Activated naive CD4-positive, alpha-beta T cell treated with anti-CD3 and anti-CD28 coated beads, Interleukin-2, amount 50 U/mL, for 72 hours (primary cell): Measurements from ENCODE around the gene PRDM10. TPM values are rescaled to one million over a fixed set of nuclear protein-coding genes. Genes with fewer than 3 reads are reported as not detected.
"Not testable (repeated sequence)": the region's sequence is repeated elsewhere in the genome, so short reads cannot be mapped to it uniquely, and the experiment has no call there.

Source experiments
- ATAC-seq, 2 donors: fragments of 150-1000 bp; cut with Tn5 transposase; 2 replicates each; pipeline ENCODE4 v1.10.0; 2021; ENCODE audit warnings: mild to moderate bottlenecking in 2 of 2, moderate library complexity in 2 of 2
- DNase-seq, 2 donors: peaks; one replicate each; pipeline ENCODE4 v3.0.0; 2021 to 2022; ENCODE audit warnings: low spot score in 2 of 2
- H3K27ac Mint-ChIP-seq, 2 donors: one replicate each; pipeline ENCODE4 v1.8.0; 2022; ENCODE audit warnings: mild to moderate bottlenecking in 2 of 2, mixed read lengths in 2 of 2
- H3K36me3 Mint-ChIP-seq, 2 donors: one replicate each; pipeline ENCODE4 v1.8.0; 2022; ENCODE audit warnings: mixed read lengths in 2 of 2
- H3K9me3 Mint-ChIP-seq, 2 donors: one replicate each; pipeline ENCODE4 v1.8.0; 2022; ENCODE audit warnings: mixed read lengths in 2 of 2
- total RNA-seq, 2 donors: library from RNA; stranded (reverse); gene quantifications; one replicate each; pipeline ENCODE4 v1.2.3, GENCODE V29; 2022

The PRDM10 gene
- total RNA-seq, 2 donors from 2014 or later = 13.0 to 28.1 TPM

DNA sequence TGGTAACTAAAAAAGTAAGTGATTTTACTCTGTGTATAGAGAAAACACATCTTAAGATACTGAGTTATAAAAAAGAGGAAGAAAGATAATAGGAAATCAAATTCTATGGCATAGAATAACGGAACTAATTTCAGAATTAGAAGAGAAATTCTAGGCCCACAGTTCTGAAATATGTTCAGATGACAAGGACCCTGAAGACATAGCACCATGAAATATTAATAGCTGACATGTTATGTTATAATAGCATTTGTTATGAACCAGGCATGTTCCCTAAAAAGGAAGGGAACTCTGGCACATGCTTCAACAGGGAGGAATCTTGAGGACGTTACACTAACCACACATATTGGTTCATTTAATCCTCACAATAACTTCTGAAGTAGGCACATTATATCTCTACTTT lies 32.7 kb downstream of the PRDM10 start:
- no peak for ATAC-seq
- no peak for DNase-seq
- H3K9me3 Mint-ChIP-seq = no peaks in the 10 kb centered on the region
- H3K27ac Mint-ChIP-seq = no peak overlapping the region
- no peaks in the 10 kb centered on the region for H3K36me3 Mint-ChIP-seq

DNA sequence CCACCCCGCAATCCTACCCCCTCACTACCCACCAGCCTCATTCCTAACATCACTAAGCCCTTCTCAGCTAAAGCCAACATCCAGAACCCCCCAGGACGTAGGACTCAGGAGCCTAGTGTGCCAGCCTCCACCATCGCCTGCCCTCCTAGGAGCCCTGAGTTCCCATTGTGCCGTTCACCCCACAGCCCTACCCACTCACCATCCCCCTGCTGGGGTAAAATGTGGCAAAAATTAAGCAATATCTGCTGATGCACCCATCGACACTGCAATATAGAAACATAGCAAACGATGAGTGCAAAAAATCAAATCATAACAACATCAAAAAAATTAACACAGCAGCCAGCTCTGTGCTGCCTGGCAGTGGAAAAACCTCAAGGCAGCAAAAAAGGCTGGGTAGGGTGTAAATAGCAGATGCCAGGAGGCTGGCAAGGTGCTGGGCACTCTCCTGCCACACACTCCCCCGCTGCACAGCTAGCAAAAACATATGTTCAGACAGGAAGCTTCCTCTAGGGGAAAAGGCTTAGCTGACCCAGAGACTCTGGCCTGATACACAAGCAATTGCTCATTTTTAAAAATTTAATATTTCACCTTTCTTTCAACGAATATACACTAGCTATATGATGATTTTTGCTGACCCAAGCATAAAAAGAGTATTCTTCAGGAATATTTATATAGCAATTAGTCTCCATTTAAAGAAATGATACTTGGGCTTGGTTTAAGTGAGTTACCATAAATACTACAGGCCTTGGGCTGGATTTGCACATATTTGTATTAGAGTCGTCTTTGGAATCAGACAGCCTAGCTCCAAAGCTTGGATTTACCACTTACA lies 33.8 kb downstream of the PRDM10 start:
- DNase-seq (no peak), ATAC-seq (no peak)
- H3K36me3 Mint-ChIP-seq = no peaks in the 10 kb centered on the region
- peak overlapping the region in 1 of 2 donors; percentile 33 for H3K27ac Mint-ChIP-seq
- H3K9me3 Mint-ChIP-seq = no peaks in the 10 kb centered on the region

- DNase-seq (no peak), ATAC-seq (no peak)
- H3K36me3 Mint-ChIP-seq = no peaks in the 10 kb centered on the region
- H3K9me3 Mint-ChIP-seq = no peaks in the 10 kb centered on the region
- no peak overlapping the region for H3K27ac Mint-ChIP-seq
These were observed 34.6 kb downstream of the PRDM10 start for GRCh38 chr11:129967996-129968395.

DNA sequence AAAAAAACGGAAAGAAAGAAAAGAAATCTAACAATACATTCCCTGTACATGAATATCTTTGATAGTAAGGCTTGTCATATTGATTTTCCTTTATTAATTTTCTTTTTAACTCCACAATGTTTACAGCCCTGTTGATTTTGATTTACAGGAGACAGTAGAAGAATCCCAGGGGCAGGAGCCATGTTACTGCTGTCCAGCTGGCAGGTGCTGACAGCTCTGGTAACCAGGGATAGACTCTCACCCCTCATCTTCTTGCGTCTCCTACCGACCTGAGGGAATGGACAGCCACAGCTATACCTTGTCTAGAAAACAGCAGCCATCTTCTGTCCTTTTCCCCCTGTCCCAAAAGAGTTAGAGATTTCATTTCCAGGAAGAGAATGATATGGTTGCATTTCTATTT lies 37.4 kb downstream of the PRDM10 start:
- no peak overlapping the region for H3K27ac Mint-ChIP-seq
- DNase-seq = no peak
- H3K9me3 Mint-ChIP-seq = no peaks in the 10 kb centered on the region
- ATAC-seq = no peak
- no peaks in the 10 kb centered on the region for H3K36me3 Mint-ChIP-seq

- H3K9me3 Mint-ChIP-seq = no peaks in the 10 kb centered on the region
- peak; percentile 92 to 99 for ATAC-seq
- no peak for DNase-seq
- H3K36me3 Mint-ChIP-seq = peaks cover 0 to 12% of the 10 kb centered on the region in 2 donors
- no peak overlapping the region for H3K27ac Mint-ChIP-seq
These were observed 42.1 kb downstream of the PRDM10 start for GRCh38 chr11:129960216-129961214.

- no peak for ATAC-seq
- Mint-ChIP-seq H3K9me3 (no peaks in the 10 kb centered on the region), H3K36me3 (peaks cover 0 to 13% of the 10 kb centered on the region in 2 donors), H3K27ac (no peak overlapping the region)
- DNase-seq = no peak
These were observed 42.9 kb downstream of the PRDM10 start for GRCh38 chr11:129959687-129960086.

DNA sequence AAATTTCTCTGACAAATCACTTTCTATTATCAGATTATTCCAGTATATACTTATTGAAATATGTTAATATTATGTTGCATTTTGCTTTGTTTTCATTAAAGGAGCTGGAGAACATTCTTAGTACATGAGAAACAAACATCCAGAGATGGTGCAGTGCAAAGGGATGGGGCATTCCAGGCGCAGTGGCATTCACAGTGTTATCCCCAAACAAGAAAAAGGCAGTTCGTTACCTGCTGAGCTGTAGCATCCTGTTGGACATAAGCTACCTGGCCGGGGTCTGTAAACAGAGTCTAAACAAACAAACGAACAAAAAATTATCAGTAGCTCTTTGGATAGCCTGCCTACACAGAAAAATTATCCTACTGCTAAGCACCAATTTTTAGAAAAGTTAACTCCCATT lies 47.4 kb downstream of the PRDM10 start:
- H3K27ac Mint-ChIP-seq = no peak overlapping the region
- peaks cover 0 to 13% of the 10 kb centered on the region in 2 donors for H3K36me3 Mint-ChIP-seq
- no peaks in the 10 kb centered on the region for H3K9me3 Mint-ChIP-seq
- DNase-seq (no peak), ATAC-seq (no peak)

DNA sequence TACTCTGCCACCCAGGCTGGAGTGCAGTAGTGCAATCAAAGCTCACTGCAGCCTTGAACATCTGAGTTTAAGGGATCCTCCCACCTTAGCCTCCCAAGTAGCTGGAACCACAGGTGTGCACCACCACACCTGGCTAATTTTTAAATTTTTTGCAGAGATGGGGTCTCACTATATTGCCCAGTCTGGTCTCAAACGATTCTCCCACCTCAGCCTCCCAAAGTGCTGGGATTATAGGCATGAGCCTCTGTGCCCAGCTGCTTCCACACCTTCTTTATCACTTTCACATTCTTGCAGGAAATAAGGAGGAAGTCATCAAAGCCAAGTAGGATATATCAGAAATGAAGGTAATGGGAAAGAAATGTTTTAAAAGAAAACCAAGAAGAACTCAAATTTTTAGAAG lies 47.9 kb downstream of the PRDM10 start:
- not testable (repeated sequence) for H3K27ac Mint-ChIP-seq, ATAC-seq, H3K9me3 Mint-ChIP-seq, DNase-seq
- H3K36me3 Mint-ChIP-seq = peaks cover 0 to 13% of the 10 kb centered on the region in 2 donors

GRCh38 chr11:129951866-129952262 lies 50.8 kb downstream of the PRDM10 start:
- Mint-ChIP-seq H3K36me3 (peaks cover 0 to 7% of the 10 kb centered on the region in 2 donors), H3K27ac (no peak overlapping the region), H3K9me3 (no peaks in the 10 kb centered on the region)
- DNase-seq = no peak
- ATAC-seq = peak in 1 of 2 donors; percentile 55

DNA sequence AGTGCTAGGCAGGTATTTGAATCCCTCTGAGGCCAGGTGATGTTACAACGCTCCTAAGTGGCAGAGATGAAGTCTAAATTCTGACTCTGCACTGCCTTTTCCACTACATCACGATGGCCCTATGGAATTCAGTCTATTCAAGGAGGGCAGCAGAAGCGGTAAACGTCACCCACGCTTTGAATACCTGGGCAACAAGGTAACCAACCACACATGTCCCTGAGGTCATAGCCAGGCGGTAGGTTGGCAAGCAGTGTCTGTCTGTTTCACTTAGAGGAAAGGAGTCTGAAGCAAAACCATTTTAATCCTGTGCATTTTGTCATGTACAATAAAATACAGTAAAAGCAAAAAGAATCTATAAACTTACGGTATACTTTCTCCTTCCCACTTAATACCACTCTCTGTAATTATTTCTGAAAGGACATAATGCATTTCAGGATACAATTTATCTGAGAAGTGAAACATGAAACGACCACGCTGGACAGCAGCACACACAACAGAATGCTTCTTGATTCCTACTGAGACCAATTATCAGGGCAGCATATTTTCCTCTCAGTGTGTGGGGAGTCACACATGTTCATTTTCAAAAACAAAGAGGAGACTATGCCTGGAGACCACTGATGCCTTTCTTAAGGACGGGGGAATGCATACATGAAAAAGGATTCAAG lies 51.3 kb downstream of the PRDM10 start:
- H3K27ac Mint-ChIP-seq = no peak overlapping the region
- ATAC-seq (no peak), DNase-seq (no peak)
- no peaks in the 10 kb centered on the region for H3K9me3 Mint-ChIP-seq
- peaks cover 0 to 7% of the 10 kb centered on the region in 2 donors for H3K36me3 Mint-ChIP-seq

DNA sequence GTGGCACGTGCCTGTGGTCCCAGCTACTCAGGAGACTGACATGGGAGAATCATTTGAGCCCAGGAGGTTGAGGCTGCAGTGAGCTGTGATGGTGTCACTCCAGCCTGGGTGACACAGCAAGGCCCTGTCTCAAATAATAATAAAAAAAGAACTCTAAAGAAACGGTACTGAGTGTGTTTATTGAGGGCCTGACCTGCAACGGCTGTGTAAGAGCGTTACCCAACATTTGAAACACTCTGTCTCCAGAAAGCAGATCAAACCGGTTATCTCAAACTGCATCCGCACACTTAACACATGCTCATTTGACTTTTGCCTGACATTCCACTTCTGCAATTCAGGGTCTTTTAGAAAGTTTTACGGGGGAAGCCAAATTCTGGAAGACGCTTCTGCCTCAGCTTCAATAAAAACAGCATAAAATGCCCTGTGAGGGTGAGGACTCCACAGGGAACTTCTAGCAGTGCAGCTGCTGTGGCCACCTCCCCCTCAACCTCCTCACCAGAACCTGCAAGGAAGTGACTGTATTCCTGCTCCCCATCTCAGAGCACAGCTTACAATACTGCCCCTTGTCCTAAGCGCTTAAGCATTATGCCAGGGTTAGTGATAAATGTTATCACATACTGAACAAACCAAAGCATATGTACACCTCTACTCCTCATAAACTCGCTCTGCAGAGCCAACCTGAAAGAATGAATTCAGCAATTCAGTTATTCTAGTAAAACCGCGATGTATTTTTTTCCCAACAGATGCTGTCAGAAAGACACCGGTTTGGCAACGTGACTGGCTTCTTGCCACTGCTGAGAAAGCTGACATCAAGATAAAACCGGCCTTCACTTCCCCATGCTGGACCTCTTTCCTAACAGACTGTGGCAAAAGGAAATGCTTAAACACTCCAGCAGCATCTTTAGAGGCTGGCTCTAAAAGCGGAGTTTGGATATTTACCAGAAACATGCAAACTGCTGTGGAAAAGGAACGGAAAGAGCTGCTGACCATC lies 52.2 kb downstream of the PRDM10 start:
- ATAC-seq = no peak
- no peak for DNase-seq
- no peaks in the 10 kb centered on the region for H3K36me3 Mint-ChIP-seq
- no peak overlapping the region for H3K27ac Mint-ChIP-seq
- no peaks in the 10 kb centered on the region for H3K9me3 Mint-ChIP-seq

DNA sequence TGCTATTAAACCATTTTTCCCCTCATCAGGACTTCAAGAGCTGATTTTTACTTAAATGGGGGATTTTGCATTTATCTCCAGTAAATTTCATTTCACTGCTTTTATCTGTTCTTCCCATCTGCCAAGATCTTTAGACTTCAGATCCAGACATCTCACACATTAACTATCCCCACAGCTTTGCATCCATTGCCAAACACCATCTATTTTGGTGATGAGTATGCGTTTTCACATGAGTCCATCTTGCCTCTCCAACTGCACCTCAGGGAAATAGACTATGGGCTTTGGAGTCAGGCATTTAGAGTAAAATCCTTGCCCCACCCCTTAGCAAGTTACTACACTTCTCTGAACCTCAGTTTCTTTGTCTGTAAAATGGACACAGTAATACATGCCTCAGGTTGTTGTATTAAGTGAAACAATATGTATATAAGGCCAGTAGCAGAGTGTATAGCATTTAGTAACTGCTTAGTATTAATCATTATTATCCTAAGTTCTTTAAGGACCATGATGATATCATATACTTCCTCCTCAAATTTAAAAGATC lies 53.6 kb downstream of the PRDM10 start:
- Mint-ChIP-seq H3K27ac (no peak overlapping the region), H3K9me3 (no peaks in the 10 kb centered on the region), H3K36me3 (no peaks in the 10 kb centered on the region)
- no peak for DNase-seq
- no peak for ATAC-seq

DNA sequence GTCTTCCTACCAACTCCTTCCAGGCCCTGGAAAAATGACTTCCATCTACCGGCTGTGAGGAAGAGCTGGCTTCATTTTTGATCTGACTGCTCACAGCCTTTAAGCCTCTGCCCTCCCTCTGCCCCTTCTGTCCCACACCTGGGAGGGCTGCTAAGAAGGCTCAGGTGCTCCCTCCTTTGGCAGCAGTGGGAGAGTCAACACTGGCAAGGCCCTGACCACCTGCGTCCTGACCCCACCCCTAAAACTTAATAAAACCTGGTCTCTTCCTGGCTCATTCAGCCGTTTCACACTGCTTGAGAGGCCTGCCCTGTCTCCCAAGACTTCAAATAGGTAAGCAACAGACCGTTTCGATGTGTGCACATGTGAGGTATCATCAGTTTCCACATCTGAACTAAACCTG lies 55.2 kb downstream of the PRDM10 start:
- ATAC-seq (no peak), DNase-seq (no peak)
- Mint-ChIP-seq H3K27ac (no peak overlapping the region), H3K36me3 (peaks cover 0 to under 1% of the 10 kb centered on the region in 2 donors), H3K9me3 (no peaks in the 10 kb centered on the region)

DNA sequence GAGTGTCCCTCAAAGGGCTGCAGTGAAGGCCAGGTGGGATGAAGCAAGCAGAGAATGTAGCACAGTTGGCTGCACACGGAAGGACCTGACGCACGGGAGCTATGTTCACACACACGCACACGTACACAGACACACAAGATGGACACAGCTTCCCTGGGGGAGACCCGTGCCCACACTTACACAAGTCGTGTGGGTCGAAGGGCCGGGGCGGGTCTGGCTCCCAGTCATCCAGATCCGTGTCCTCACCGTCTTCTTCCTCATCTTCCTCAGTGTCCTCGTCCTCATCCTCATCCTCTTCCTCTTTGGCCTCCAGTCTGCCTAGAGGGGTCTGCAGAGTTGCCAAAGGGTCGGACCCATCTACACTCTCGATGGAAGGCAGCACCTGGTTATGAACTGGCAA lies 55.7 kb downstream of the PRDM10 start:
- Mint-ChIP-seq H3K36me3 (peaks cover 0 to 5% of the 10 kb centered on the region in 2 donors), H3K27ac (no peak overlapping the region), H3K9me3 (no peaks in the 10 kb centered on the region)
- DNase-seq = no peak
- ATAC-seq = no peak

DNA sequence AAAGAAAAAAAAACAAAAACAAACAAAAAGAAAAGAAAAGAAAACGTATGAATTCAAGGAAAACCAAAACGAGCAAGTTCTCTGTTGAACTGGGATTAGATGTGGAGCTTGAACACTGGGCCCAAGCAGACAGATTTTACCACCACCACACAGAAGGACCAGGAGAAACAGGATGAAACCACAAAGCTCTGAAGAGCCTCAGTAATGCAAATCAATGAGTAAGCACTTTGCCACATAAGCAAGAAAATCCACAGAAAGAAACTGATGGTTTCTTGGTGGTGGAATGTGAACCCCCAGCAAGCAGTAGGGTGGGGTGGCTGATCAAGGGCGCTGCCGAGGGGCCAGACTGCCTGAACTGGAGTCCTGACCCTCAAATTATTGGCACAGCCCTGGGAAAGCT lies 56.4 kb downstream of the PRDM10 start:
- Mint-ChIP-seq H3K9me3 (no peaks in the 10 kb centered on the region), H3K36me3 (peaks cover 0 to 5% of the 10 kb centered on the region in 2 donors), H3K27ac (no peak overlapping the region)
- DNase-seq (no peak), ATAC-seq (no peak)
